H1 (cell line): ENCODE results near the gene VPS37D.

ENCODE experiments used
- ATF2 ChIP-seq: IDR thresholded peaks from 2 replicates; pipeline ENCODE4 v1.6.1; 2012; ENCODE audit warnings: low read length, inconsistent platforms
- BCL11A ChIP-seq, 2 experiments: IDR thresholded peaks; one replicate each; pipeline ENCODE4 v1.6.1; 2011; ENCODE audit warnings: low read depth in 2 of 2, low read length in 2 of 2, mild to moderate bottlenecking in 2 of 2
- CBX5 ChIP-seq: fragments of 300-800, 300-1000 bp; sonication (generic); IDR thresholded peaks from 2 replicates; pipeline ENCODE4 v1.7.1; 2016; ENCODE audit warnings: antibody characterized with exemption, low read length, low read depth
- EP300 ChIP-seq, 2 experiments: IDR thresholded peaks; 1 replicate in 1 of 2; 2 replicates in 1 of 2; pipeline ENCODE4 v1.6.1; 2011 to 2012; ENCODE audit warnings: low read depth in 2 of 2, low read length in 2 of 2, mild to moderate bottlenecking in 2 of 2, borderline replicate concordance in 1 of 2, inconsistent platforms in 1 of 2, moderate library complexity in 1 of 2
- EZH2 ChIP-seq: fragments of 200-600 bp; sonication (generic); IDR thresholded peaks from 2 replicates; pipeline ENCODE4 v1.7.1; 2012; ENCODE audit warnings: low read depth, mild to moderate bottlenecking, moderate library complexity, low read length, inconsistent platforms; ENCODE audit not compliant: severe bottlenecking
- GABPA ChIP-seq: IDR thresholded peaks from 2 replicates; pipeline ENCODE4 v1.6.1; 2011; ENCODE audit warnings: mild to moderate bottlenecking, low read length, moderate library complexity, borderline replicate concordance; ENCODE audit not compliant: insufficient read depth
- POLR2A ChIP-seq, 2 experiments: IDR thresholded peaks; 1 replicate in 1 of 2; 2 replicates in 1 of 2; pipeline ENCODE4 v1.6.1; 2011; ENCODE audit warnings: low read depth in 2 of 2, low read length in 2 of 2, mild to moderate bottlenecking in 2 of 2; ENCODE audit errors: control extremely low read depth in 1 of 2
- POLR2AphosphoS5 ChIP-seq: IDR thresholded peaks from 2 replicates; pipeline ENCODE4 v1.6.1; 2011; ENCODE audit warnings: low read depth, low read length
- SIX5 ChIP-seq: IDR thresholded peaks from 2 replicates; pipeline ENCODE4 v1.6.1; 2011; ENCODE audit warnings: mild to moderate bottlenecking, low read depth, low read length
- SUZ12 ChIP-seq: fragments of 200-600 bp; sonication (generic); IDR thresholded peaks from 2 replicates; pipeline ENCODE4 v1.6.1; 2012; ENCODE audit warnings: mild to moderate bottlenecking, inconsistent platforms, low read length, moderate library complexity, mixed read lengths
- TAF1 ChIP-seq: IDR thresholded peaks from 2 replicates; pipeline ENCODE4 v1.6.1; 2011; ENCODE audit warnings: mild to moderate bottlenecking, low read depth, low read length
- ZNF274 ChIP-seq: IDR thresholded peaks from 2 replicates; pipeline ENCODE4 v1.7.0; 2012; ENCODE audit warnings: low read length, borderline replicate concordance; ENCODE audit errors: extremely low read depth
- TF ChIP-seq, protein P1 (sequence below), 3 experiments: IDR thresholded peaks; 1 replicate in 2 of 3; 2 replicates in 1 of 3; pipeline versions ENCODE4 v1.5.1 to v1.6.1; 2011; ENCODE audit warnings: low read length in 3 of 3, mild to moderate bottlenecking in 3 of 3, inconsistent platforms in 2 of 3, low read depth in 1 of 3, moderate library complexity in 1 of 3; ENCODE audit not compliant: insufficient read depth in 1 of 3; ENCODE audit errors: control extremely low read depth in 1 of 3
- TF ChIP-seq, protein P2 (sequence below): IDR thresholded peaks from 2 replicates; pipeline ENCODE4 v1.6.1; 2012; ENCODE audit warnings: inconsistent platforms

DNA sequence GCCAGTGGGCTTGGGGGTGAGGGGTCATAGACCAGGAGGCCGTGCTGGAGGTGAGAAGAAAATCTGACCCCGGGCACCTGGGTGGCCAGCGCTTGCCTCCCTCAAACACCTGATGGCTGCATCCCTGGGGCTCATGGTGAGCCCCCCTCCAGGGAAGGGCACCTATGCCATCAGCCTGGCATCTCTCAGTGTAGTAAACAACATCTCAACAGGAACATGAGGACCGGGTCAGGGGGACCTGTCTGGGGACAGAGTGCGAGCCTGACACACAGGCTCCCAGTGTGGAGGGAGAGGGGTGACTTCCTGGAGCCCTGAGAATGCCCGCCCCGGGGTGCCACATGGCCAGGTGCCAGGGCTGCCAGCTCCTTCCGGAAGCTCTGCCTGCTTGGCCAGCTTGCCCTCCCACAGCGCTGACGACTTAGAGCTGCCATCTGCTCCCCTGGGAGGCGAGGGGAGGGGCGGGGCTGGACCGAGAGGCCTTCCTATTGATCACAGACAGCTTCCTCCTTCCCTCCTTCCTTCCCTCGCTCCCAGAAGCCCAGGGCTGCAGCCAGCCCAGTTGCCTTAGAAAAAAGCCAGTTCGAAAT, 39.5 kb downstream of the VPS37D start:
- no peak for TF ChIP-seq GABPA
- TF ChIP-seq, protein P1, sequence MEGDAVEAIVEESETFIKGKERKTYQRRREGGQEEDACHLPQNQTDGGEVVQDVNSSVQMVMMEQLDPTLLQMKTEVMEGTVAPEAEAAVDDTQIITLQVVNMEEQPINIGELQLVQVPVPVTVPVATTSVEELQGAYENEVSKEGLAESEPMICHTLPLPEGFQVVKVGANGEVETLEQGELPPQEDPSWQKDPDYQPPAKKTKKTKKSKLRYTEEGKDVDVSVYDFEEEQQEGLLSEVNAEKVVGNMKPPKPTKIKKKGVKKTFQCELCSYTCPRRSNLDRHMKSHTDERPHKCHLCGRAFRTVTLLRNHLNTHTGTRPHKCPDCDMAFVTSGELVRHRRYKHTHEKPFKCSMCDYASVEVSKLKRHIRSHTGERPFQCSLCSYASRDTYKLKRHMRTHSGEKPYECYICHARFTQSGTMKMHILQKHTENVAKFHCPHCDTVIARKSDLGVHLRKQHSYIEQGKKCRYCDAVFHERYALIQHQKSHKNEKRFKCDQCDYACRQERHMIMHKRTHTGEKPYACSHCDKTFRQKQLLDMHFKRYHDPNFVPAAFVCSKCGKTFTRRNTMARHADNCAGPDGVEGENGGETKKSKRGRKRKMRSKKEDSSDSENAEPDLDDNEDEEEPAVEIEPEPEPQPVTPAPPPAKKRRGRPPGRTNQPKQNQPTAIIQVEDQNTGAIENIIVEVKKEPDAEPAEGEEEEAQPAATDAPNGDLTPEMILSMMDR (IDR thresholded peaks at IDR 0.05; ENCODE audit: control extremely low read depth in 1 of 3, insufficient read depth in 1 of 3, low read depth in 1 of 3, low read length in 3 of 3), result no peak
- no peak for TF ChIP-seq POLR2A (IDR thresholded peaks at IDR 0.05; ENCODE audit: control extremely low read depth in 1 of 2, low read depth in 2 of 2, low read length in 2 of 2)
- no peak for TF ChIP-seq CBX5
- no peak for TF ChIP-seq ATF2
- no peak for TF ChIP-seq EZH2
- no peak for TF ChIP-seq BCL11A (IDR thresholded peaks at IDR 0.05; ENCODE audit: low read depth in 2 of 2, low read length in 2 of 2)
- no peak for TF ChIP-seq POLR2AphosphoS5
- TF ChIP-seq, protein P2, sequence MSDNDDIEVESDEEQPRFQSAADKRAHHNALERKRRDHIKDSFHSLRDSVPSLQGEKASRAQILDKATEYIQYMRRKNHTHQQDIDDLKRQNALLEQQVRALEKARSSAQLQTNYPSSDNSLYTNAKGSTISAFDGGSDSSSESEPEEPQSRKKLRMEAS, result no peak
- TF ChIP-seq SUZ12, result no peak
- TF ChIP-seq TAF1, result no peak
- TF ChIP-seq EP300 (IDR thresholded peaks at IDR 0.05; ENCODE audit: borderline replicate concordance in 1 of 2, low read depth in 2 of 2, low read length in 2 of 2), result no peak
- TF ChIP-seq ZNF274, result no peak
- TF ChIP-seq SIX5, result no peak
